NCI-H524 treated with DMSO at 0.1 percent for 48 hours (cell line): ENCODE measurements around the gene GLIS1.

Experiments
- DNase-seq: peaks from one replicate; lab custom pipeline; 2025; lab: John Stamatoyannopoulos, UW

Gene GLIS1

GRCh38 chr1:53508991-53509666 lies 229.8 kb downstream of the GLIS1 start:
- DNase-seq: no peak

- DNase-seq: no peak
Observed at GRCh38 chr1:53508056-53508990, 230.6 kb downstream of the GLIS1 start.

GRCh38 chr1:53507116-53507820 lies 231.7 kb downstream of the GLIS1 start:
- DNase-seq: no peak

GRCh38 chr1:53506355-53507050 lies 232.5 kb downstream of the GLIS1 start:
- no peak for DNase-seq

GRCh38 chr1:53505891-53506290 lies 233.1 kb downstream of the GLIS1 start:
- DNase-seq: no peak

- no peak for DNase-seq
Observed at GRCh38 chr1:53505401-53505800, 233.6 kb downstream of the GLIS1 start.

GRCh38 chr1:53504901-53505300 lies 234.1 kb downstream of the GLIS1 start:
- no peak for DNase-seq

GRCh38 chr1:53503433-53504217 lies 235.3 kb downstream of the GLIS1 start:
- DNase-seq: no peak

GRCh38 chr1:53502641-53503432 lies 236.1 kb downstream of the GLIS1 start:
- DNase-seq: no peak

- DNase-seq: no peak
Observed at GRCh38 chr1:53501065-53502005, 237.6 kb downstream of the GLIS1 start.

GRCh38 chr1:53500204-53501064 lies 238.5 kb downstream of the GLIS1 start:
- no peak for DNase-seq

- no peak for DNase-seq
Observed at GRCh38 chr1:53499257-53500203, 239.4 kb downstream of the GLIS1 start.

GRCh38 chr1:53498555-53499131 lies 240.3 kb downstream of the GLIS1 start:
- DNase-seq: no peak

- no peak for DNase-seq
Observed at GRCh38 chr1:53495633-53496345, 243.2 kb downstream of the GLIS1 start.

- no peak for DNase-seq
Observed at GRCh38 chr1:53490351-53490750, 248.6 kb downstream of the GLIS1 start.

GRCh38 chr1:53486395-53487026 lies 252.5 kb downstream of the GLIS1 start:
- no peak for DNase-seq
